Gastrocnemius medialis (tissue), 4 donors: ENCODE results near the gene SPECC1L.

ENCODE experiments used
- POLR2A ChIP-seq, 2 donors: fragments of 450-650 bp; IDR thresholded peaks; one replicate each; pipeline ENCODE4 v1.6.1; 2017; ENCODE audit warnings: antibody characterized with exemption in 2 of 2, mild to moderate bottlenecking in 2 of 2, moderate library complexity in 2 of 2
- TF ChIP-seq, protein P1 (sequence below), 5 experiments: fragments of 450-650 bp in 3 of 5; fragments of 200-600 bp in 2 of 5; sonication (generic) in 2 of 5; IDR thresholded peaks in 4 of 5; conservative IDR thresholded peaks in 1 of 5; 1 replicate in 4 of 5; 2 replicates in 1 of 5; pipeline ENCODE4 v1.5.1; 2016 to 2019; ENCODE audit warnings: antibody characterized with exemption in 5 of 5, mild to moderate bottlenecking in 3 of 5, moderate library complexity in 3 of 5

GRCh38 chr22:24401931-24402367 is 131.3 kb downstream of the SPECC1L start:
- TF ChIP-seq, protein P1, sequence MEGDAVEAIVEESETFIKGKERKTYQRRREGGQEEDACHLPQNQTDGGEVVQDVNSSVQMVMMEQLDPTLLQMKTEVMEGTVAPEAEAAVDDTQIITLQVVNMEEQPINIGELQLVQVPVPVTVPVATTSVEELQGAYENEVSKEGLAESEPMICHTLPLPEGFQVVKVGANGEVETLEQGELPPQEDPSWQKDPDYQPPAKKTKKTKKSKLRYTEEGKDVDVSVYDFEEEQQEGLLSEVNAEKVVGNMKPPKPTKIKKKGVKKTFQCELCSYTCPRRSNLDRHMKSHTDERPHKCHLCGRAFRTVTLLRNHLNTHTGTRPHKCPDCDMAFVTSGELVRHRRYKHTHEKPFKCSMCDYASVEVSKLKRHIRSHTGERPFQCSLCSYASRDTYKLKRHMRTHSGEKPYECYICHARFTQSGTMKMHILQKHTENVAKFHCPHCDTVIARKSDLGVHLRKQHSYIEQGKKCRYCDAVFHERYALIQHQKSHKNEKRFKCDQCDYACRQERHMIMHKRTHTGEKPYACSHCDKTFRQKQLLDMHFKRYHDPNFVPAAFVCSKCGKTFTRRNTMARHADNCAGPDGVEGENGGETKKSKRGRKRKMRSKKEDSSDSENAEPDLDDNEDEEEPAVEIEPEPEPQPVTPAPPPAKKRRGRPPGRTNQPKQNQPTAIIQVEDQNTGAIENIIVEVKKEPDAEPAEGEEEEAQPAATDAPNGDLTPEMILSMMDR (IDR thresholded peaks at IDR 0.05 in 4 of 5, conservative IDR thresholded peaks at IDR 0.05 in 1 of 5), result no peak
- no peak for TF ChIP-seq POLR2A (IDR thresholded peaks at IDR 0.05)
